Measurements from ENCODE around the gene RSPO3. TPM values are rescaled to one million over a fixed set of nuclear protein-coding genes. Genes with fewer than 3 reads are reported as not detected.

RSPO3 gene
- 0.18 and 1.2 TPM in 2 replicates for total RNA-seq

GRCh38 chr6:127118298-127119101 is at the start of gene RSPO3:
Gene RSPO3 (plus strand): TSS chr6:127118671. CDS start chr6:127119193, 522 bp downstream.

Other genes starting within 250 kb of the RSPO3 start
- gene RNF146, start 148.2 kb downstream of the RSPO3 start, total RNA-seq, result 44.1 and 54.0 TPM in 2 replicates
- gene ECHDC1, start 224.9 kb downstream of the RSPO3 start, total RNA-seq, result 57.6 and 70.7 TPM in 2 replicates